Colon (tissue), 2 donors: Measurements from ENCODE around the gene TEAD3.

ENCODE experiments used
- FAIRE-seq: peaks from 2 replicates; lab custom pipeline; 2012; peaks lifted over from hg19 to GRCh38; lab: Jason Lieb, UNC
- donor health status: control.
- donor health status: control.

Gene TEAD3

DNA sequence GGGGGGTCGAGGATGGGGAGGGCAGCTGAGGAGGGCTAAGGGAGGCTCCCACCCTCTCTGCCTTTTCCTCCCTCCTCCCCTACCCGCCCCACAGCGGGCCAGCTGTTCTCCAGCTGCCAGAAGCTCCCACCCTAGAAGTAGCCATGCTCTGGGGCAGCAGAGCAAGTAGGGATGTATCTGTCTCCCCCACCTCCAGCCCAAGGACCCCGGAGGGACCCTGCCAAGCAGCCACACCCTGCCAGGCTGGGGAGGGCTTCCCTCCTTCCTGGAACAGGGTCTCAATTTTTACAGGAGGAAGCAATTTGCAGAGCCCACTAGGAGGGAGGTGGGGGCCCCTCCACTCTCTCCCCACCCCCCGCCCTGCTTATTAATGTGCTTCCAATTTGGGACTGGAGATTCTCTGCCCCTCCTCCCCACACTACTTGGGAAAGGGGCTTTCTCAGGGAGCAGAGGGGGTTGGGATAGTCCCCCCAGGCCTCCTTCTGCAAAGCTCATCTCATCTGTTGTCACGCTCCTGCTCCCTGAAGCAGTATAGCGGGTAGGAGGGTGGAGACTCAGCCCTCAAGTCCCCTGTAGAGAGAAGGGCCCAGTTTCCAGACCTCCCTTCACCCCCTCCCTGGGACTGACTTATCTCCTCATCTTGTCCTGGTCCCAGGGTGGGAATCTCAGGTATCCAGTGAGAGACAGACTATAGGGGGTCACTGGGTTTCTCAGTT is 4.5 kb downstream of the TEAD3 start:
- no peak for FAIRE-seq

DNA sequence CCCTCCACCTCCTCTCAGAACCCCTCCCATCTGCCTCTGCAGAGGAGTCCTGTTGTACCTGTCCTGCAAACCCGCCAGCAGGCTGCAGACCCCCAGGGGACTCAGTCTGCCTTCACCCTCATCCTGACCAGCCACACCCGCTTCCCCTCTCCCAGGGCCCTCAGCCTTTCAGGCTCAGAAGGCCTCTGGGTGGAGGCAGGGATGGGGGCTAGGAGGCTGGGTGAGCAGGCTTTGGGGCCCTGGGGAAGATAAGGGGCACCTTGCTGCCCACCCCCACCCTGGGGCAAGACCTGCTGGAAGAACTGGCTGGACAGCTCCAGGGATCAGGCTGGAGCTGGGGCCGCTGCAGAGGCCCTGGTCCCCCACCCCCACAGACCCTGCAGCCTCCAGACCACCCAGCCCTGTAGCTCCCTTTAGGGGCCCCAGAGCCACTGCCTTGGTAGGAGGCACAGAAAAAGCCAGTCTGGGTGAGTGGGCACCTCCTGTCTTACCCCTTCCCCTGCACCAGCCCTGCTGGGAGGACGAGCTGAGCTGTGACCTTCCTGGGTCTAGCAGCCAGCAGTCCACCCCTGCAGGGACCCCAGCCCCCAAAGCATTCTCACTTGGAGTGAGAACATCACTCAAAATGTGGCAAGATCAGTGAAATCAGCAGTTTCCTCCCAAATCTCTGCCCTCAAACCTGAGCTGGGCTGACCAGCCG is 5.2 kb downstream of the TEAD3 start:
- no peak for FAIRE-seq

DNA sequence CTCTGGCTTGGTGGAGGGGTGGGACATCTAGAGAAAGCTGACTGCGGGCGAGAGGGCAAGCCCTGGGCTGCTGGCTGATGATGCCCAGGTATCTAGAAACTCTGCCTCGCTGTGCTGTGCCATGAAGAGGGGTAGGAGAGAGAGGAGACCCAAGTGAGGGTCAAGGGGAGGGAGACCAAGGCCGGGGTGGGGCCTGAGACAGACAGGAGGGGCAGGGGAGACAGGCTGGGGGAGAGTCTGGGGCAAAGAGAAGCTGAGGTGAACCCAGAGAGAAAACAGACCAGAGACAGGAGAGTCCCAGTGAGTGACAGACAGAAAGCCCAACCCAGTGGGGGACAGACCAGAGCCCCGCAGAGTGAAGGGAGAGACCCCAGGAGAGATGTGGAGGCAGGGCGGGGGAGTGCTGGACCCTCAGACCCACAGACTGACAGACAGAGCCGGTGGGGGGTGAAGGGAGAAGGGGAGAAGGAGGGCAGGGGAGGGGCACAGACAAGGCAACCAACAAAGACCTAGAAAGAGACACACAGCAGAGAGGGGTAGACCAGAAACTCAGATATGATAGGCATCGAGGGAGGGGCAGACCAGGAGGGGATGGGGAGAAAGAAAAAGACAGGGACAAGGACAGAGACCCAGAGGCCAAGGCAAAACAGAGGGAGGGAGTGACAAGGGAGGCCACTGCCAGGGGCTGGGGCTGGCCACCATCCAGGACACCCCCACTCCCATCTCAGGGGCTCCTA is 5.9 kb downstream of the TEAD3 start:
- FAIRE-seq: no peak

DNA sequence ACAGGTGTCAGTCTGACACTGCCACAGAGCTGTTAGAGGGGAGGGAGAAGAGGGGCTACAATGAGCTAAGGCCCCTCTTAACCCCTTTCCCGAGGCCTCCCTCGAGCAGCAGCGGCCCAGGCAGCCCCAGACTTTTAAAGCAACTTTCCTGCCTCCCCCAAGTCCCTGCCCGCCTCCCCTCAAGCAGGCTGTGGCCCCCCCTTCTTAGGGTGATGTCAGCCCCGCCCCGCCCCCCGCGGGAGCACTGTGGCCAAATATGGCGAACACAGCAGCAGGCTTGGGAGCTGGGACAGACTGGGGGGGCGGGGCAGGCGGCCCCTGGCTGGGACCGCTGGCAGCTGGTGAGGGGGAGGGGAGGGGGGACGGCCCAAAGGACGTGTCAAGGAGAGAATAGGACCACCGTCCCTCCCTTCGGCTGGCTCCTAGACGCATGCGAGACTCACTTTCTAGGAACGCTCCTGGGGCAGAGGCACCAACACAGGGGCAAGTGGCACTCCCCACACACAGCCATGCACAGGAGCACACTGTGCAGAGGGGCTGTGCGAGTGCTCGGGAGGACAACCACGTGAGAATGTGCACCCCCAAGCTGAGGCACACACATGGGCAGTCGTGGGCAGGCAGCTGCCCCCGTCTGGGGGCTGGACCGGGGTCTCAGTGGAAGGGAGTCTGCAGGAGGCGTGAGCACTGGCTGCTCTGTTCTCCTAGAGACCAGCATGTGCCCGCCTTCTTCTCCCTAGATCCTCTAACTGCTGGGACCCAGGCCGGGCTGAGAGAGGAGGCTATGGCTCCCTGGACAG is 6.7 kb downstream of the TEAD3 start:
- no peak for FAIRE-seq

DNA sequence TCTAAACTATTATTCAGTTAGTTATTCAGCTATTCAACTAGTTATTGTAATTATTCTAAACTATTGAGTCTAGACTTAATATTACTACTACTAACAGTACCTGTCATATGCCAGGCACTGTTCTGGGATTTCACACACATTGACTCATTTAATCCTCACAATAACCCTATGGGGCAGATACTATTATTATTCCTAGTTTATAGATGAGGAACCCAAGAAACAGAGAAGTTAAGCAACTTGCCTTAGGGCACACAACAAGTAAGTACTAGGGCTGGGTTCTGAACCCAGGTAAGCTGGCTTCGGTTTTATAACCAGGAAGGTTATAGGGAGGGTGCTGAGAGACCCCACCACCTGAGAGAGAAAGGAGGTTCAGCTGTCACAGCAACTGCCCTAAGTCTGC is 7.8 kb downstream of the TEAD3 start:
- FAIRE-seq: no peak

DNA sequence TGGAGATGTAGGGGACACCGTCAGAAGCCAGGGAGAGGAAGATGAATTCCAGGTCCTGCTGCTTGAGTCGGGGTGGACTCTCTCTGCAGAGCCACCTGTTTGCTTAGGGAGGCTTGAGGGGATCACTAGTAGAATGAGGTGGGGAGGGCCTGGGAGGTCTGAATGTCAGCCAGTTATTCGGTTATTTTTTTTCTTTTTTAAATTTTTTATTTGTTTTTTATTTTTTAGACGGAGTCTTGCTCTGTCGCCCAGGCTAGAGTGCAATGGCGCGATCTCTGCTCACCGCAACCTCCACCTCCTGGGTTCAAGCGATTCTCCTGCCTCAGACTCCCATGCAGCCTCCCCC is 8.4 kb downstream of the TEAD3 start:
- FAIRE-seq: no peak

DNA sequence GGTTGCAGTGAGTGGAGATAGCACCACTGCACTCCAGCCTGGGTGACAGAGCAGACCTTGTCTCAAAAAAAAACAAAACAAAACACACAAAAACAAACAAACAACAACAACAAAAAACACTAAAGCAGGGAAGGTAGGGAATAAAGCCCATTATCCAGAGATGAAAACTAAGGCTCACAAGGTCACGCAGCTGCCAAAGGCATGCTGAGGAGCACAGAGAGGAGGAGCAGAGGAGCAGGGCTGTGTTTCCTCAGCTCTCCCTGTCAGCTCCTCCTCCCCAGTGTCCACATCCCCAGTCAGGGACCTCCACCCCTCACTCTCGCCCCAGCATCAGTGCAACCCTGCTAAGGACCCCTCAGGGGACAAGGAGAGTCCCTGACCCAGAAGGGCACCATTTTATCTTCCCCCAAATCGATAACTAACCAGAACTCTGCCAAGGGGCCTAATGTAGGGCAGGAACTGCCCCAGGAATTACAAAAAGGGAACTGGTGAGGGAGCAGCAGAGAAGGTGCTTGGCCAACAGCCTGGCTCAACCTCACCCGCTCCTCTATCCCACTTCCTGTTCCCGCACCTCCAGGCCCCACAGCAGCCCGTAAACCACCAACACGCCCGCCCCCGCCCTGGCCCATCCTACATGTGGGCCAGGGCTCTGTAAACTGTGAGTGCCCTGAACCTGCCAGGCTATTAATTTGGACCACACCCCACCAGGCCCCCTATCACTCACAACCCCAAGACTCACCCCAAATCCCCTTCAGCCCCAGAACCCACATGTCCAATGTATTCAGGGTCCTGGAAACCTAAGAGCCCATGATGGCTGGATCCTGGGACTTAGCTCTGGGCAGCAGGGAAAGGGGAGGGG is 9.0 kb downstream of the TEAD3 start:
- FAIRE-seq: no peak

DNA sequence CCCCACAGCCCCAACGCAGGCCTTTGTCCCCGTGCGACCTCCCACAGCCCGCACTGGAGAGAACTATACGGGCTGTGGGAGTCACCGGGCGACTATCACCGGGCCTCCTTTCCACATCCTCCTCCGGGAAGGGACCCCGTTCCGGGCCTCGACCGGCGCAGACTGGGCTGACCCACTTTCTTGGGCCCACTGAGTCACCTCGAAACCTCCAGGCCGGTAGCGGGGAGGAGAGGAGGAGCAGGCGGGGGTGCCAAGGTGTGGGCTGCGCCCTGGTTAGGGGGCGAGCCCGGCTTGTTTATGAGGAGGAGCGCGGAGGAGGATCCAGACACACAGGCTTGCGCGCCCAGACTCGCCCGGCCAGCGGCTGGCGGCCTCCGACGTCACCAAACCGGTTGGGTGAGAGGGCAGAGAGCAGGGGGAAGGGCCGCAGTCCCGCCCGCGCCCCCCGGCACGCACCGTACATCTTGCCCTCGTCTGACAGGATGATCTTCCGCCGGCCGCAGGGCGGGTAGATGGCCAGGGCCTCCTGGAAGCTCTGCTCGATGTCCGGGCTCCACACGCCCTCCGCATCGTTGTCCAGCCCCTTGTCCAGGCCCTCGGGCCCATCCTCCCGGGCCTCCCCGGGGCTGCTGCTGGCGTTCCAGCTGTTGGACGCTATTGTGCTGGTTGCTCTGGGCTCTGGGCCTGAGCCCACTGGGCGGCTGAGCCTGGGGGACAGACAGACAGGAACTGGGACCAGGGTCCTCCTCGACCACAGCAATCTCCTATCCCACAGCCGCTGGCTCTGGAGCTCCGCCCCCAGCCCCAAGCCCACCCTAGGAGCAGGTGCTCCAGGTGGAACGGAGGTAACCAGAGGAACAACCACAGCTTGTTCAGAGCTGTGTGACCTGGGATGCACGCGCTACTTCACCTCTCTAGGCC is 10.6 kb downstream of the TEAD3 start:
- FAIRE-seq: no peak

DNA sequence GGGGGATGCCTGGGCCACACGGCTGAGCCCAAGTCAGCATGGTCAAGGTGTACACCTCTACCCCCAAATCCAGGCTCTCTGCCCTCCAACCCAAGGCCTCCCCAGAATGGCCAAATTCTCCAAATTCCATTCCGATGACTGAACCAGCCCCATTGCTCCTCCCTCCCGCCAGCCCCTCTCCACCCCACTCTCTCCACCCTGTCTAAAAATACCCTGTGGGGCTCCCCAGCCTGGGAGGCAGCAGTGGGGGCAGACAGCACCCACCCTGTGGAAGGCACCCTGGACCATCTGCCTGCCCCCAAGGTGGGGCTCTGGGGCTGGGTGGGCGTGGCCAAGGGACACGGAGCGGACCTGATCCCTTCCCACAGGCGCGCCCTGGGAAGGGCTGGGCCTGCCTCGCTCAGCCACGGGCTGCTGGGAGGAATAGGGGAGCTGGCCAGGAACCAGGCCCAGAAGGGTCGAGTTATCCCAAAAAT is 11.4 kb downstream of the TEAD3 start:
- FAIRE-seq: no peak

DNA sequence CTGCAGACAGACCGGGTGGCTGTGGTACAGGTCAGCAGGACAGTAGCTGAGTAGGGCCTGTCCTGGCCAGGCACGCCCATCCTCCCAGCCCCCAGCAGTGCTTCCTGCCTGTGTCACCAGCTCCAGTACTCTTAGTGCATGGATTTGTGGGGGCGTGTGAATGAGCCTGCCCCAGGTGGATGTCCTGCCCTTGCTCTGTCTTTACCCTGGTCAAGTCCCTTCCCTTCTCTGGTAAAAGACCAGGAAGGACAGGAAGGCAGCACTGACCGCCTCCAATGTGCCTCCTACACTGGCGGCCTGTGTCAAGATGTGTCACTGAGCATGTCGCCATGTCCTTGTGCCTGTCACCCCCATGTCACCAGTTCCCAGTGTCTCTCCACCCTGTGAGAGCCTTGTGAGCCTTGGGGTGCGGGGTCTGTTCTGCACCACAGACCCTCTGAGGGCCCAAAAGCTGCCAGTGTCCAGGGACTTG is 11.9 kb downstream of the TEAD3 start:
- no peak for FAIRE-seq

DNA sequence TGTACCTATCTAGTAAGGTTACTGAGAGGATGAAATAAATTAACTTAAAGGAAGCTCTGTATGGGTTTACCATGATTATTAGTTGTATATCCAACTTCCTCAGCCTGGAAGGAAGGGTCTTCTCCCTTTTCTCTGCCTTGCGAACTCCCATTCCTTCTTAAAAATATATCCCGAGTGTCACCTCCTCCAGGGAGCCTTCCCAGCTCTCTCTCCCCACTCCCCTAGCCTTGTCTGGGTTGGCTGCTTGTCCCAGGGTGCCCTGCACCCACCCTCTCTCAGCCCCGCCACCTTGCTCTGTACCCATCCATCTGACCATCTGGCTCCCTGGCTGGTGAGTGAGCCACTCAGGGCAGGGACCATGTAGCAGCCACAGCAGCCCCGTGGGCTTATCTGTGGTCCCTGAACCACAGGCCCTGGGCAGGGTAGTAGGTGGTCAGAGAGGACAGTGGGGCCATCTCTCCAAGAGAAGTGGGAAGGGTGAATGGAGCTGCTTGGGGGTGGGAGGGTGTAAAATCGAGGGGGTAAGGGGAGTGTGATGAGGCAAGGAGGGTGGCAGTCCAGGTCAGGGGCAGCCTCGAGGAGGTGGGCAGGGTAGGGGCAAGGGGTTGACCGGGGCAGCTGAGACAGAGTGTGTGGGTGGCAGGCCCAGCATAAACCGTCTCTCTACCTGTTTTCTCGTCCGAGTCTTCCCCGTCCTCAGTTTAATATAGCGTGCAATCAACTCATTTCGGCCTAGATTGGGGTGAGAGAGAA is 12.8 kb downstream of the TEAD3 start:
- FAIRE-seq: no peak

DNA sequence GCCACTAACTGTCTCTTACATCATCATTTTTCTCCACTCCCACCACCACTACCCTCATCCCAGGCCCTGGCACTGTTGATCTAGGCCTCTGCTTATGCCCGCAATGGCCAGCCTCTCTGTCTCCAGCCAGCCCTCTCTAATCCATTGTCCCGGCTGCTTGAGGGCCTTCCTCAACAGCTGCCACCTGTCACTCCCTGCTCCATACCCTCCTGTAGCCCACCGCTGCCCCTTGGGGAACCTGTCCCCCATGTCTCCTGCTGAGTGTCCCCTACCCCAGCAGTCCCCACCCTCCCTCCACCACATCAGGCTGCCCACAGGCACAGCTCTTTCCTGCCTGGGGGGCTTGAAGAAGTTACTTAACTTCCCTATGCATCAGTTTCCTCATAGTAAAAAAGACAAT is 13.4 kb downstream of the TEAD3 start:
- FAIRE-seq: no peak

DNA sequence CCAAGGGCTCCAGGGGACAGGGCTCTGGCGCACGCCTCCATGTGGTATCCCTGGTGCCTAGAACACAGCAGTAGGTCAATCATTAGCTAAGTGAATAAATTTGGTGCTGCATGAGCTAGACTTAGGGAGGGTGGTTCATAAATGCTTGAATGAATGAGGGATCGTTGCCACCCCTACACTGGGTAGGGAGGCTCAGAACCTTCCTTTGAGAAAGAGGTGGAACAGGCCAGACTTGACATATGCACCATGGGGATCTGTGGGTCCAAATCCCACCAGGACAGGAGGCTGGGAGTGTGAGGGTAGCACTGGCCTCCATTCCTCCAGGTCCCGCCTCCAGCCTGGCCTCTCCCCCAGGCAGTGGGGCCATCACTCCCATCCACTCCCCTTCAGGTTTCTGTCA is 13.8 kb downstream of the TEAD3 start:
- no peak for FAIRE-seq

DNA sequence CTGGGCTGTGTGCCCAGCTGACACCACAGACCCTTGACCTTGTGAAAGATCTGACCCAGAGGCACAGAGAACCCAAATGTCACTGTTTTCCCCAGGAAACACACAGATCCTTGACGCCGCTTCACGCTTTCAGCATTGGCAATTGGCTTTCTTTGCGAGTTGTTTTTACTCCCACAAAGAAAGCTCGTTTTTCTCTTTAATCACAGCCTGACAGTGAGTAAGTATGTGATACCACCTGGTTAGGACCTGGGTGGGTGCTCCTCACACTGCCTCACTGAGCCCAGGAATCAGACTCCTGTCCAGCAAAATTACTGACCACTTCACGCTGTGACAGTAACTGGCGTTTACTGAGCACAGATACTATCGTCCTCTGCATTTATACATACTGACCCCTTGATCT is 15.7 kb downstream of the TEAD3 start:
- FAIRE-seq: no peak

DNA sequence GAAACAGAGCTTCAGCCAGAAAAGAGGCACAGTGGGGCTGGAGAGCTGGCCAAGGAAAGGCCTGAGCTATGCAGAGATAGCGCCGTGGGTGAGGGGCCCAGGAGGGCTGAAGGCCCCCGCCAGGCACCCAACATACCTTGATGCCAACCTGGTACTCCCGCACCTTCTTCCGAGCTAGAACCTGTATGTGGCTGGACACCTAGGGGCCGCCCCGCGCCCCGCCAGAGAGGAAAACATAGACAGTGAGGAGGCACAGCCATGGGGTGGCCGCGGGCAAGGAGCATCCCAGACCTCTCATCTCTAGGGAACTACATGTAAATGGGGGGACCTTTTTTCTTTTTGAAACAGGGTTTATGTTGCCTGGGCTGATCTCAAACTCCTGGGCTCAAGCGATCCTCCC is 16.7 kb downstream of the TEAD3 start:
- FAIRE-seq: no peak

DNA sequence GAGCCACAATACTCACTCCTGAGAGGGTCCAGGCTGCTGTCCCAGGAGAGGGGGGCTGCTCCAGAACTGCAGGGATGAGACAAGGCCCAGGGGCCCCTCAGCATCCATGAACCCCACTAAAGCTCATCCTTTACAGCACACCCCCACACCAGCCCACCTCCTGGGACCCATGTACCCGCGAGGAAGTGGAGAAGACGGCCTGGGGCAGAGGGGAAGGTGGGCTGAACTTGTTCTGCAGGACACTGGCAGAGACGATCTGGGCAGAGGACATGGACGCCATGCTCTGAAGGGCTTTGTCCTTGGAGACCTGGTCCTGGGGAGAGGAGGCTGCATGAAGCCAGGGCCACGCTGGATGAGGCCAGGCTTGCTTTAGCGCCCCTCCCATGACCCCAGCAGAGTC is 18.6 kb downstream of the TEAD3 start:
- FAIRE-seq: no peak

DNA sequence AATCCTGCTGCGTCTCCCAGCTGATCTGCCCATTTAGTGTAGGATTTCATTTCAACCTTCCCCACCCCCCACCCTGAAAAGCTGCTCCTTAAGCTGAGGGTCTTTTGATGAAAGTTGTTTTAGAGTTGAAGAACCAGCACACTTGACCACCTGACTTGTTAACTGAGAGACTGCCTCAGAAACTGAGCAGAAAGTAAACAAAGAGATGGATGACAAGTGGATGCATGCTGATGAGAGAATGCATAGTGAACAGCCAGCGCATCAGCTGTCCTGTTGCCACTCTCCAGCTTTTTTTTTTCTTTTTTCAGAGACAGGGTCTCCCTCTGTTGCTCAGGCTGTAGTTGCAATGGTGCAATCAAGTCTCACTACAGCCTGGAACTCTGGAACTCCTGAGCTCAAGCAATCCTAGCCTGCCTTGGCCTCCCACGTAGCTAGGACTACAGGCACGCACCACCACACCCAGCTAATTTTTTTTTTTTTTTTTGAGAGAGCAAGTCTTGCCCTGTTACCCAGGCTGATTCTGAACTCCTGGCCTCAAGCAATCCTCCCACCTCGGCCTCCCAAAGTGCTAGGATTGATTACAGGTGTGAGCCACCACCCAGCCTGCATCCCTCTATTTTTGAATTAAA is 19.2 kb downstream of the TEAD3 start:
- no peak for FAIRE-seq

DNA sequence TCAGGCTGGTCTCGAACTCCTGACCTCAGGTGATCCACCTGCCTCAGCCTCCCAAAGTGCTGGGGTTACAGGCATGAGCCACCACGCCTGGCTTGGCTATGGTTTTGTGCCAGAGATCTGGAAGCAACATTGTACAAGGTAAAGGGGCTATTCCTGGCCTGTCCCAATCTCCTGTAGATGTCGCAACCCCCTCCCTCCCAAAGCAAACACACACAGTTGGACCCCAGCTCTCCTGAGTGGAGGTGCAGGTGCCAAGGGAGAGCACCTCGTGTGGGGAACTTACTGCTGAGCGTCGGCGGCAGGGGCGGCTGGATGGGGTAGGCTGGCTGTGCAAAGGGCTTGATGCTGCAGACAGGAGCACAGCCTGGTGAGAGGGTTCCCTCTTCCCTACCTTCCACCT is 19.9 kb downstream of the TEAD3 start:
- no peak for FAIRE-seq

DNA sequence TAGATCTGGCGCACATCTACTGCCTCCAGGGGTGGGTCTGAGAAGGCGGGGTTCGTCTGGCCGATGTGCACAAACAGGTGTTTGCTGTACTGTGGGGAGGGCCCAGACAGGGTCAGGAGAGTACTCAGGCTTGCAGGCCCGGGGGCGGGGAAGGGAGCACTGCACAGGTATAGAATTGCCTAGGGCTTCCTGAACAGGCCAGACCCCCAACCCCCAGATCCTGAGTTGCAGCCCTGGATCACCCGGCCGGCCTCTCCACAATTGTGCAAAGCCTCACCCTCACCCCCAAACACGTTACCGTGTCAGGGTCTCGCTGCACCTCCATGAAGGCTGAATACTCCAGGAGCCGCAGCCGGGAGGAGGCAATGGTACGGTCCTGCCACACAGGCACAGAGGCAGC is 20.9 kb downstream of the TEAD3 start:
- FAIRE-seq: no peak
